GM23248 (cell line): ENCODE measurements around the gene LEFTY1.

ENCODE experiments used
- EZH2 ChIP-seq: fragments of 200-600 bp; sonication (generic); IDR thresholded peaks from 2 replicates; pipeline ENCODE4 v1.6.1; 2018; ENCODE audit warnings: antibody characterized with exemption, mild to moderate bottlenecking; ENCODE audit not compliant: insufficient read depth, poor library complexity, severe bottlenecking
- EZH2phosphoT487 ChIP-seq: fragments of 200-600 bp; sonication (generic); IDR thresholded peaks from 2 replicates; pipeline ENCODE4 v1.6.1; 2018; ENCODE audit warnings: antibody characterized with exemption, moderate library complexity, mild to moderate bottlenecking, low read depth; ENCODE audit not compliant: insufficient read depth

DNA sequence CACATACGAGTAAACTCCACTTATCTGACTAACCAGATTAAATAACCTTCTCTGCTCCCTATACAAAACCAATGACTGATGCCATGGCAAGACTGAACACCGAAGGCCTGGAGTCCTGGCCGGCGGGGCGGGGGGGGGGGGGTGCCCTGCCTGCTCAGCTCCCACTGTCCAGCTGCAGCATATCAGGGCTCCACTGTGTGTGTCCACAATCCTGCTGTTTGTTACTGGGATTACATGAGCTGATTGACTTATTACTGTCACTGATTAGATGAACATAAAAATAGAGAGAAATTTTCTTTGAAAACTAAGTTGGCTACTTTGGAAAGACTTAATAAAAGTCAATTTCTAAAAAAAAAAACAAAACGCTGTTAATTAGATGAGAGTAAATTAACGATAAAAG lies 31.7 kb downstream of the LEFTY1 start:
- no peak for TF ChIP-seq EZH2phosphoT487
- TF ChIP-seq EZH2 = no peak
